ENCODE data around the gene FAM124B.

DNA sequence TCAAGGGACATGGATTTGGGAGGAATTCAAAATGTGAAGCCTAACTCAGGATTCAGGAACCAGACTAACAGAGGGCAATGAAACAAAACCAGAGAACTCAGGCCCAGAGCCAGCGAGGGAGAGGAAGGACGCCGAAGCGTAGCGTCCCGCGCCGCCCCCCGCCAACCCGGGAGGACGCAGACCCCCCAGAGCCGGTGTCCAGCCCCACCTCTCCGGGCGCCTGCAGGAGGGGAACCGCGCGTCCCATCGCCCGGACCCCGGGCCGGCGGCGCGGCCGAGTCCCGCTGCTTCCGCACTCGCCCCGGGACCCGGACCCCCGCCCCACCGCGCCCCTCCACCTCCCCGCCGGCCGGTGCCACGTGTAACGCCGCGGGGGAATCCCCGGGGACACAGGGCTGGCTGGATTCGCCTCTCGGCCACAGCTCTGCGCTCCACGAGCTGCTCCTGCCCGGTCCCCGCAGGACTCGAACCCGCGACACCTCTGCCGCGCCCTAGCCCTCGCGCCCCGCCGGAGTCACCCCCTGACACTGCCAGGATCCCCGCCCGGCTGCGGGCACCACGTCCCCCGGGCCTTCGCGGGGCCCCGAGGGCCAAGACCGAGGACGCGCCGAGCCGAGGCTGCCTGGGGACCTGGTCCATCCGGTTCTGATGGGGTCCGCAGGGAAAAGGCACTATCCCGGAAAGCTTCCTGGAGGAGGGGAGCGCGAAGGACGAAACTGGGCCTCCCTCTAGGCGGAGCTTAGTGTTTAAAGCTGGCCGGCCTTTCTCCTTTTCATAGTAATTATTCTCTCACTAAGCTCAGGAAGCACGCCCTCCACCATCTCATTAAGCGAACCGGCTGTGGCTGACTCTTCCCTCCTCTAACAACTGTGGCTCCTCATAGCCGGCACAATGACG lies 40.4 kb upstream of the FAM124B start:
- TF ChIP-seq, protein P1, sequence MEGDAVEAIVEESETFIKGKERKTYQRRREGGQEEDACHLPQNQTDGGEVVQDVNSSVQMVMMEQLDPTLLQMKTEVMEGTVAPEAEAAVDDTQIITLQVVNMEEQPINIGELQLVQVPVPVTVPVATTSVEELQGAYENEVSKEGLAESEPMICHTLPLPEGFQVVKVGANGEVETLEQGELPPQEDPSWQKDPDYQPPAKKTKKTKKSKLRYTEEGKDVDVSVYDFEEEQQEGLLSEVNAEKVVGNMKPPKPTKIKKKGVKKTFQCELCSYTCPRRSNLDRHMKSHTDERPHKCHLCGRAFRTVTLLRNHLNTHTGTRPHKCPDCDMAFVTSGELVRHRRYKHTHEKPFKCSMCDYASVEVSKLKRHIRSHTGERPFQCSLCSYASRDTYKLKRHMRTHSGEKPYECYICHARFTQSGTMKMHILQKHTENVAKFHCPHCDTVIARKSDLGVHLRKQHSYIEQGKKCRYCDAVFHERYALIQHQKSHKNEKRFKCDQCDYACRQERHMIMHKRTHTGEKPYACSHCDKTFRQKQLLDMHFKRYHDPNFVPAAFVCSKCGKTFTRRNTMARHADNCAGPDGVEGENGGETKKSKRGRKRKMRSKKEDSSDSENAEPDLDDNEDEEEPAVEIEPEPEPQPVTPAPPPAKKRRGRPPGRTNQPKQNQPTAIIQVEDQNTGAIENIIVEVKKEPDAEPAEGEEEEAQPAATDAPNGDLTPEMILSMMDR (IDR thresholded peaks at IDR 0.05; ENCODE audit: low read depth, low read length): no peak
- TF ChIP-seq, protein P2, sequence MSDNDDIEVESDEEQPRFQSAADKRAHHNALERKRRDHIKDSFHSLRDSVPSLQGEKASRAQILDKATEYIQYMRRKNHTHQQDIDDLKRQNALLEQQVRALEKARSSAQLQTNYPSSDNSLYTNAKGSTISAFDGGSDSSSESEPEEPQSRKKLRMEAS (IDR thresholded peaks at IDR 0.05; ENCODE audit: low read depth, low read length): no peak
- no peak for TF ChIP-seq POLR2A (IDR thresholded peaks at IDR 0.05; ENCODE audit: extremely low read depth, insufficient read length)
